Activated CD8-positive, alpha-beta T cell treated with anti-CD3 and anti-CD28 coated beads for 36 hours (primary cell): ENCODE measurements around the gene PTPN18. TPM values are rescaled to one million over a fixed set of nuclear protein-coding genes. Genes with fewer than 3 reads are reported as not detected.

ENCODE experiments used
- ATAC-seq: fragments of 200-7000 bp; cut with Tn5 transposase; one replicate; pipeline ENCODE4 v1.10.0; 2021; ENCODE audit warnings: mild to moderate bottlenecking, moderate library complexity
- CTCF ChIA-PET: fragments of 350-600 bp; sonication (Branson Sonifier 250); formaldehyde crosslinking; loops from one replicate; lab custom pipeline; 2021; ENCODE audit warnings: antibody characterized with exemption; lab: Charles Lee
- POLR2A ChIA-PET: fragments of 350-600 bp; sonication (Branson Sonifier 250); formaldehyde crosslinking; loops from one replicate; lab custom pipeline; 2021; ENCODE audit warnings: antibody characterized with exemption; lab: Charles Lee
- DNase-seq: peaks from one replicate; pipeline ENCODE4 v3.0.0-alpha.2; 2020
- H3K27ac Mint-ChIP-seq: one replicate; pipeline ENCODE4 v1.8.0; 2021; ENCODE audit warnings: mild to moderate bottlenecking, mixed read lengths
- H3K27me3 Mint-ChIP-seq: one replicate; pipeline ENCODE4 v1.8.0; 2021; ENCODE audit warnings: mixed read lengths
- H3K36me3 Mint-ChIP-seq: one replicate; pipeline ENCODE4 v1.8.0; 2021; ENCODE audit warnings: low read depth, mixed read lengths
- H3K4me1 Mint-ChIP-seq: one replicate; pipeline ENCODE4 v1.8.0; 2021; ENCODE audit warnings: low read depth, mixed read lengths
- H3K4me3 Mint-ChIP-seq: one replicate; pipeline ENCODE4 v1.8.0; 2021; ENCODE audit warnings: mild to moderate bottlenecking, moderate library complexity, mixed read lengths
- H3K9me3 Mint-ChIP-seq: one replicate; pipeline ENCODE4 v1.8.0; 2021; ENCODE audit warnings: mixed read lengths
- intact Hi-C: fragments of 100-400 bp; cut with micrococcal nuclease; formaldehyde crosslinking; loops from one replicate; pipeline ENCODE4 v1.10.0; 2022
- total RNA-seq, 2 experiments: library from RNA; stranded (reverse); gene quantifications; one replicate each; pipeline ENCODE4 v1.2.3, GENCODE V29; 2021
- TF ChIP-seq, protein P1 (sequence below): fragments of 200-600 bp; IDR thresholded peaks from one replicate; pipeline ENCODE4 v1.8.0; 2022; ENCODE audit warnings: antibody characterized with exemption, mild to moderate bottlenecking

PTPN18 gene
- total RNA-seq, 2 experiments from 2014 or later, result 32.9 to 35.4 TPM

GRCh38 chr2:130345091-130345490, 10.8 kb upstream of the PTPN18 start:
- POLR2A ChIA-PET, result interaction anchor here (0.6 to 4.7 kb wide), 4 partner anchors 9 to 44 kb away, joined by 3 to 65 read pairs (median 4); partner anchors contain the start of gene PTPN18
- intact Hi-C loops, result no loop called here
- Mint-ChIP-seq H3K27me3 (no peaks in the 10 kb centered on the region), H3K4me1 (peaks cover 41% of the 10 kb centered on the region), H3K27ac (no peak overlapping the region), H3K36me3 (peaks cover 55% of the 10 kb centered on the region), H3K4me3 (peak overlapping the region; percentile 98), H3K9me3 (no peaks in the 10 kb centered on the region)
- TF ChIP-seq, protein P1, sequence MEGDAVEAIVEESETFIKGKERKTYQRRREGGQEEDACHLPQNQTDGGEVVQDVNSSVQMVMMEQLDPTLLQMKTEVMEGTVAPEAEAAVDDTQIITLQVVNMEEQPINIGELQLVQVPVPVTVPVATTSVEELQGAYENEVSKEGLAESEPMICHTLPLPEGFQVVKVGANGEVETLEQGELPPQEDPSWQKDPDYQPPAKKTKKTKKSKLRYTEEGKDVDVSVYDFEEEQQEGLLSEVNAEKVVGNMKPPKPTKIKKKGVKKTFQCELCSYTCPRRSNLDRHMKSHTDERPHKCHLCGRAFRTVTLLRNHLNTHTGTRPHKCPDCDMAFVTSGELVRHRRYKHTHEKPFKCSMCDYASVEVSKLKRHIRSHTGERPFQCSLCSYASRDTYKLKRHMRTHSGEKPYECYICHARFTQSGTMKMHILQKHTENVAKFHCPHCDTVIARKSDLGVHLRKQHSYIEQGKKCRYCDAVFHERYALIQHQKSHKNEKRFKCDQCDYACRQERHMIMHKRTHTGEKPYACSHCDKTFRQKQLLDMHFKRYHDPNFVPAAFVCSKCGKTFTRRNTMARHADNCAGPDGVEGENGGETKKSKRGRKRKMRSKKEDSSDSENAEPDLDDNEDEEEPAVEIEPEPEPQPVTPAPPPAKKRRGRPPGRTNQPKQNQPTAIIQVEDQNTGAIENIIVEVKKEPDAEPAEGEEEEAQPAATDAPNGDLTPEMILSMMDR, result no peak
- CTCF ChIA-PET, result no interaction called here
- DNase-seq (no peak), ATAC-seq (no peak)

DNA sequence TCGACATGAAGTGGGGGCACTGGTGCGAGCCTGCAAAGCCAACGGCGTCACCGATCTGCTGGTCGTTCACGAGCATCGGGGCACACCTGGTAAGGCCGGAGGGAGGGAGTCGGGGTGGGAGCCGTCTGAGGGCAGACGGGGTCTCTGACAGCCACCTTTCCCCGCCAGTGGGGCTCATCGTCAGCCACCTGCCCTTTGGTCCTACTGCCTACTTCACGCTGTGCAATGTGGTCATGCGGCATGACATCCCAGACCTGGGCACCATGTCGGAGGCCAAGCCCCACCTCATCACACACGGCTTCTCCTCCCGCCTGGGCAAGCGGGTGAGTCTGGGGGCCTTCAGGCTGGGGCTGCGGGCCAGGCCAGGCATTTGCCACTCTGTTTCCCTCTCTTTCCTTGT, 10.2 kb upstream of the PTPN18 start:
- DNase-seq (no peak), ATAC-seq (no peak)
- TF ChIP-seq, protein P1, result no peak
- H3K4me1 Mint-ChIP-seq, result peaks cover 36% of the 10 kb centered on the region
- H3K36me3 Mint-ChIP-seq, result peaks cover 55% of the 10 kb centered on the region
- no peaks in the 10 kb centered on the region for H3K9me3 Mint-ChIP-seq
- CTCF ChIA-PET, result no interaction called here
- POLR2A ChIA-PET, result interaction anchor here (0.6 to 4.7 kb wide), 2 partner anchors 8 to 44 kb away, joined by 3 to 65 read pairs; partner anchors contain the start of gene PTPN18
- no peak overlapping the region for H3K27ac Mint-ChIP-seq
- H3K4me3 Mint-ChIP-seq, result no peak overlapping the region
- no peaks in the 10 kb centered on the region for H3K27me3 Mint-ChIP-seq
- intact Hi-C loops, result no loop called here

- H3K36me3 Mint-ChIP-seq, result peaks cover 55% of the 10 kb centered on the region
- ATAC-seq, result no peak
- peak overlapping the region; percentile 4 for H3K27ac Mint-ChIP-seq
- H3K4me3 Mint-ChIP-seq, result no peak overlapping the region
- H3K9me3 Mint-ChIP-seq, result no peaks in the 10 kb centered on the region
- POLR2A ChIA-PET, result interaction anchor here (0.6 kb wide), 1 partner anchor 43 kb away, joined by 3 read pairs; no protein-coding TSS in a partner anchor
- no peaks in the 10 kb centered on the region for H3K27me3 Mint-ChIP-seq
- TF ChIP-seq, protein P1, result no peak
- peaks cover 32% of the 10 kb centered on the region for H3K4me1 Mint-ChIP-seq
- CTCF ChIA-PET, result no interaction called here
- intact Hi-C loops, result no loop called here
- no peak for DNase-seq
These were observed 9.7 kb upstream of the PTPN18 start for GRCh38 chr2:130346041-130346740.

DNA sequence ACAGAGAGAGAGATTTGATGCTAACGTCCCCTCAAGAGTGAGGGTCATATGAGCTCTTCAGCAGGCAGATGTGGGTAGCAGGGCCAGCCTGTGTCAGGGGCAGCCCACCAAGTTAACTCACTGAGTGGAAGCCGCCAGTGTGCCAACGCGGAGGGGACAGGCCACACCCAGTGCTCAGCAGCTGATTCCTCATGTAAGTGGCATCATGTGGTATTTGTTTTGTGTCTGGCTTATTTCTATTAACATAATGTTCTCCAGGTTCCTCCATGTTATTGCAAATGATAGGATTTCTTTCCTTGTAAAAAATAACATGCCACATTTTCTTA, 9.2 kb upstream of the PTPN18 start:
- Mint-ChIP-seq H3K4me1 (peaks cover 29% of the 10 kb centered on the region), H3K36me3 (peaks cover 55% of the 10 kb centered on the region), H3K4me3 (no peak overlapping the region), H3K9me3 (no peaks in the 10 kb centered on the region), H3K27me3 (no peaks in the 10 kb centered on the region), H3K27ac (peak overlapping the region; percentile 4)
- TF ChIP-seq, protein P1, result no peak
- ChIA-PET CTCF (no interaction called here), POLR2A (no interaction called here)
- DNase-seq (no peak), ATAC-seq (no peak)
- intact Hi-C loops, result no loop called here

DNA sequence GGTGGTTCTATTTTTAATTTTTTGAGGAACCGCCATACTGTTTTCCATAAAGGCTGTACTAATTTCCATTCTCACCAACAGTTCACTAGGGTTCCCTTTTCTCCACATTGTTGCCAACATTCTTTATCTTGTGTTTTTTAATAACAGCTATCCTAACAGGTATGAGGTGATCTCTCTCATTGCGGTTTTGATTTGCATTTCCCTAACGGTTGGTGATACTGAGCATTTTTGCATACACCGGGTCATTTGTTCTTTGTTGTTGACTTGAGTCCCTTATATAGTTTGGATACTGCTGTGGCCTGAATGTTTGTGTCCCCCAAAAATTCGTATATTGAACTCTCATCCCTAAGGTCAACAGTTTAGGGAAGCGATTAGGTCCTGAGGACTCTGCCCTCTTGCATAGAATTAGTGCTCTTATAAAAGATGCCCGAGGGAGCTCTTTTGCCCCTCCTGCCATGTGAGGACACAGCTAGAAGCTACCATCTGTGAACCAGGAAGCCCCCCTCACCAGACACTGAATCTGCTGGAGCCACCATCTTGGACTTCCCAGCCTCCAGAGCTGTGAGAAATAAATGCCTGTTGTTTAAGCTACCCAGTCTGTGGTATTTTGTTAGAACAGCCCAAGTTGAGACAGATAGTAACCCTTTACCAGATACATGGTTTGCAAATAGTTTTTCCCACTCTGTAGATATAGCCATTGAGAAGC, 8.5 kb upstream of the PTPN18 start:
- no peak overlapping the region for H3K4me3 Mint-ChIP-seq
- ATAC-seq (no peak), DNase-seq (no peak)
- no peaks in the 10 kb centered on the region for H3K9me3 Mint-ChIP-seq
- no peaks in the 10 kb centered on the region for H3K27me3 Mint-ChIP-seq
- CTCF ChIA-PET, result interaction anchor here (1.0 kb wide), 1 partner anchor 17 kb away, joined by 3 read pairs; no protein-coding TSS in a partner anchor
- intact Hi-C loops, result no loop called here
- peaks cover 55% of the 10 kb centered on the region for H3K36me3 Mint-ChIP-seq
- POLR2A ChIA-PET, result interaction anchor here (0.8 to 1.2 kb wide), 4 partner anchors 13 to 27 kb away, joined by 3 read pairs; no protein-coding TSS in a partner anchor
- TF ChIP-seq, protein P1, result no peak
- H3K27ac Mint-ChIP-seq, result peak overlapping the region; percentile 30
- H3K4me1 Mint-ChIP-seq, result peaks cover 29% of the 10 kb centered on the region
